MCF 10A (cell line): ENCODE measurements around the gene PSMA6. TPM values are rescaled to one million over a fixed set of nuclear protein-coding genes. Genes with fewer than 3 reads are reported as not detected.
A peak's percentile ranks its signal among the peaks of the same experiment; 100 is the strongest.

Experiments
- BruUV-seq: library from RNA; stranded (reverse); fragments of 400-500 nt; replicated peaks from 2 replicates; lab custom pipeline; 2021; lab: Mats Ljungman, UMichigan
- CTCF ChIA-PET: fragments of 300-600 bp; sonication (Branson Sonifier 250); formaldehyde crosslinking; extraction: SDS; loops from one replicate; lab custom pipeline; 2021; ENCODE audit warnings: antibody characterized with exemption, inconsistent platforms; lab: Yijun Ruan, JAX
- POLR2A ChIA-PET: fragments of 300-600, 350-650 bp; sonication (Branson Sonifier 250); formaldehyde crosslinking; extraction: SDS; loops from one replicate; lab custom pipeline; 2020; ENCODE audit warnings: antibody characterized with exemption, inconsistent platforms; lab: Yijun Ruan, JAX
- DNase-seq: peaks from one replicate; pipeline ENCODE4 v3.0.0-alpha.2; 2018; ENCODE audit not compliant: unreplicated experiment
- H3K27ac Mint-ChIP-seq: one replicate; pipeline ENCODE4 v1.8.0; 2022; ENCODE audit warnings: mild to moderate bottlenecking, low read depth, mixed read lengths; ENCODE audit not compliant: unreplicated experiment
- H3K27me3 Mint-ChIP-seq: one replicate; pipeline ENCODE4 v1.8.0; 2022; ENCODE audit warnings: mixed read lengths; ENCODE audit not compliant: insufficient read depth, unreplicated experiment
- H3K36me3 Mint-ChIP-seq: one replicate; pipeline ENCODE4 v1.8.0; 2022; ENCODE audit warnings: mild to moderate bottlenecking, moderate library complexity, mixed read lengths; ENCODE audit not compliant: insufficient read depth, unreplicated experiment
- H3K4me1 Mint-ChIP-seq: one replicate; pipeline ENCODE4 v1.8.0; 2022; ENCODE audit warnings: mixed read lengths; ENCODE audit not compliant: insufficient read depth, unreplicated experiment
- H3K4me3 Mint-ChIP-seq: one replicate; pipeline ENCODE4 v1.8.0; 2022; ENCODE audit warnings: mild to moderate bottlenecking, moderate library complexity, mixed read lengths; ENCODE audit not compliant: unreplicated experiment
- H3K9me3 Mint-ChIP-seq: one replicate; pipeline ENCODE4 v1.8.0; 2022; ENCODE audit warnings: mixed read lengths; ENCODE audit not compliant: unreplicated experiment
- intact Hi-C: fragments of 100-400 bp; cut with micrococcal nuclease; formaldehyde crosslinking; loops from 2 replicates; pipeline ENCODE4 v1.14.1; 2022
- total RNA-seq: library from RNA; stranded (reverse); gene quantifications from 2 replicates; pipeline ENCODE4 v1.2.3, GENCODE V29; 2022
- TF ChIP-seq, protein P1 (sequence below): fragments of 200-600 bp; IDR thresholded peaks from one replicate; pipeline ENCODE4 v1.8.0; 2022; ENCODE audit warnings: antibody characterized with exemption, mild to moderate bottlenecking; ENCODE audit not compliant: unreplicated experiment

PSMA6 gene
- total RNA-seq, 1 experiment from 2014 or later = 260 TPM

DNA sequence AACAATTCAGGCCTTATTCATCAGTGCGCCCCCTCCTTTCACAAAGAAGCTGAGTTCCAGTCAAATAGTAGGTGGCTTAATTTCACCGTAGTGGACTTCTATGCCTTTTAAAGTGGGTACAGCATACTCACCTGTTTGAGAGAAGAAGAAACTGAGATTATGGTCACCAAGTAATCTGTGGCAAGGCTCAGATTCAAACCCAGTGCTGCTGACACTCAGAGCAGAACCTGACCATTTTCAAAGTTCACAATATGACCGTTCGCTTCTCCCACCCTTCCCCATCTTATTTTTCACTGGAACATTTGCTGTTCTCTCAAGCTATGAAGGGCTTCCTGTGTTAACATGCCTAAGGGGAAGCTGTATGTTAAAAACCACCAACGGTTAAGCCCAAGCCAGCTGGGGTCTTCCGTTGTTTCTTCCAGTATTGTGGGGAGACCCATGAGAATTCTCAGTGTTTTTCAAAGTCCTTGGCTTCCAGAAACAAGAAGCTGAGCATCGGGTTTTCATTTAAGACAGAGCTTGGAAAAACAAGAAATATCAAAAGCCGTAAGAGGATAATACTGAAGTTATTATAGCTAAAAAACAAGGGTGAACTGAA, 6.1 kb upstream of the PSMA6 start:
- Mint-ChIP-seq H3K27ac (peak overlapping the region; percentile 19), H3K9me3 (no peaks in the 10 kb centered on the region), H3K36me3 (peaks cover 7% of the 10 kb centered on the region), H3K4me1 (peaks cover 8% of the 10 kb centered on the region), H3K4me3 (no peak overlapping the region), H3K27me3 (no peaks in the 10 kb centered on the region)
- ChIA-PET POLR2A (interaction anchor here (0.6 to 3.1 kb wide), 4 partner anchors 17 to 163 kb away, joined by 3 to 17 read pairs (median 4); partner anchors contain the start of gene NFKBIA), CTCF (interaction anchor here (0.6 to 1.8 kb wide), 8 partner anchors 18 to 172 kb away, joined by 3 to 5 read pairs (median 4); no protein-coding TSS in a partner anchor)
- no TSS peak for BruUV-seq
- intact Hi-C loops = no loop called here
- TF ChIP-seq, protein P1, sequence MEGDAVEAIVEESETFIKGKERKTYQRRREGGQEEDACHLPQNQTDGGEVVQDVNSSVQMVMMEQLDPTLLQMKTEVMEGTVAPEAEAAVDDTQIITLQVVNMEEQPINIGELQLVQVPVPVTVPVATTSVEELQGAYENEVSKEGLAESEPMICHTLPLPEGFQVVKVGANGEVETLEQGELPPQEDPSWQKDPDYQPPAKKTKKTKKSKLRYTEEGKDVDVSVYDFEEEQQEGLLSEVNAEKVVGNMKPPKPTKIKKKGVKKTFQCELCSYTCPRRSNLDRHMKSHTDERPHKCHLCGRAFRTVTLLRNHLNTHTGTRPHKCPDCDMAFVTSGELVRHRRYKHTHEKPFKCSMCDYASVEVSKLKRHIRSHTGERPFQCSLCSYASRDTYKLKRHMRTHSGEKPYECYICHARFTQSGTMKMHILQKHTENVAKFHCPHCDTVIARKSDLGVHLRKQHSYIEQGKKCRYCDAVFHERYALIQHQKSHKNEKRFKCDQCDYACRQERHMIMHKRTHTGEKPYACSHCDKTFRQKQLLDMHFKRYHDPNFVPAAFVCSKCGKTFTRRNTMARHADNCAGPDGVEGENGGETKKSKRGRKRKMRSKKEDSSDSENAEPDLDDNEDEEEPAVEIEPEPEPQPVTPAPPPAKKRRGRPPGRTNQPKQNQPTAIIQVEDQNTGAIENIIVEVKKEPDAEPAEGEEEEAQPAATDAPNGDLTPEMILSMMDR = no peak
- no peak for DNase-seq

- H3K27me3 Mint-ChIP-seq = no peaks in the 10 kb centered on the region
- peaks cover 7% of the 10 kb centered on the region for H3K36me3 Mint-ChIP-seq
- BruUV-seq = no TSS peak
- CTCF ChIA-PET = interaction anchor here (0.6 to 2.4 kb wide), 6 partner anchors 36 to 114 kb away, joined by 3 to 10 read pairs (median 4); no protein-coding TSS in a partner anchor
- peaks cover 8% of the 10 kb centered on the region for H3K4me1 Mint-ChIP-seq
- H3K27ac Mint-ChIP-seq = no peak overlapping the region
- no peaks in the 10 kb centered on the region for H3K9me3 Mint-ChIP-seq
- no peak overlapping the region for H3K4me3 Mint-ChIP-seq
- TF ChIP-seq, protein P1 = no peak
- POLR2A ChIA-PET = interaction anchor here (0.6 to 3.1 kb wide), 4 partner anchors 23 to 163 kb away, joined by 3 to 17 read pairs (median 4); partner anchors contain the start of gene NFKBIA
- intact Hi-C loops = no loop called here
- no peak for DNase-seq
These were observed 5.5 kb upstream of the PSMA6 start for GRCh38 chr14:35286707-35287106.

- Mint-ChIP-seq H3K36me3 (peaks cover 11% of the 10 kb centered on the region), H3K4me3 (no peak overlapping the region), H3K27me3 (no peaks in the 10 kb centered on the region), H3K27ac (peak overlapping the region; percentile 39), H3K4me1 (peaks cover 8% of the 10 kb centered on the region), H3K9me3 (no peaks in the 10 kb centered on the region)
- BruUV-seq = no TSS peak
- ChIA-PET CTCF (interaction anchor here (0.6 to 2.4 kb wide), 5 partner anchors 35 to 72 kb away, joined by 3 to 10 read pairs (median 4); no protein-coding TSS in a partner anchor), POLR2A (interaction anchor here (0.6 to 3.1 kb wide), 7 partner anchors 13 to 116 kb away, joined by 3 to 17 read pairs (median 4); partner anchors contain the start of gene NFKBIA)
- intact Hi-C loops = no loop called here
- TF ChIP-seq, protein P1 = no peak
- peak; percentile 62 for DNase-seq
These were observed 4.7 kb upstream of the PSMA6 start for GRCh38 chr14:35287431-35288013.

- Mint-ChIP-seq H3K27ac (no peak overlapping the region), H3K36me3 (peaks cover 9% of the 10 kb centered on the region), H3K9me3 (no peaks in the 10 kb centered on the region), H3K4me3 (no peak overlapping the region), H3K4me1 (peaks cover 11% of the 10 kb centered on the region), H3K27me3 (no peaks in the 10 kb centered on the region)
- POLR2A ChIA-PET = interaction anchor here (0.7 to 6.3 kb wide), 4 partner anchors 54 to 181 kb away, joined by 3 to 178 read pairs (median 4); partner anchors contain the start of gene NFKBIA
- TF ChIP-seq, protein P1 = no peak
- no peak for DNase-seq
- BruUV-seq = no TSS peak
- intact Hi-C loops = loop anchor here (10.0 kb wide), 1 partner anchor 135 kb away; no protein-coding TSS in a partner anchor
- CTCF ChIA-PET = interaction anchor here (0.5 to 0.9 kb wide), 4 partner anchors 49 to 147 kb away, joined by 3 to 4 read pairs (median 3); no protein-coding TSS in a partner anchor
These were observed 2.6 kb upstream of the PSMA6 start for GRCh38 chr14:35289623-35290022.
